ENCODE results near the gene ECD. TPM values are rescaled to one million over a fixed set of nuclear protein-coding genes. Genes with fewer than 3 reads are reported as not detected.

The ECD gene
- total and polyA plus RNA-seq, 4 donors: 9.9 to 25.8 (median 17.3) TPM

- WGBS, 2 donors: 83 to 90% methylated on average over 3 of the region's 3 CpGs
- H3K4me3 ChIP-seq (ENCODE audit: low read length in 2 of 2): no peak overlapping the region
Observed at GRCh38 chr10:73205081-73205480, 37.3 kb upstream of the ECD start.

GRCh38 chr10:73190188-73190587, 22.4 kb upstream of the ECD start:
- 96 to 97% methylated on average over 5 of the region's 5 CpGs for WGBS, 2 donors
- ATAC-seq (ENCODE audit: low FRiP score) (no peak), DNase-seq (no peak)
- no peaks in the 10 kb centered on the region for H3K9me3 ChIP-seq (ENCODE audit: control insufficient read depth, low read length)
- H3K36me3 ChIP-seq (ENCODE audit: control insufficient read depth in 1 of 2, insufficient read depth in 2 of 2, low read length in 1 of 2): peaks cover 0 to 2% of the 10 kb centered on the region in 2 donors
- intact Hi-C loops (cut with DNase I): no loop called here
- no peaks in the 10 kb centered on the region for H3K4me1 ChIP-seq (ENCODE audit: control insufficient read depth in 1 of 2, insufficient read depth in 2 of 2, low read length in 2 of 2)
- no peaks in the 10 kb centered on the region for H3K27me3 ChIP-seq (ENCODE audit: control insufficient read depth in 1 of 2, insufficient read depth in 2 of 2, low read length in 1 of 2)
- no peak overlapping the region for H3K27ac ChIP-seq (ENCODE audit: low read depth in 1 of 2, low read length in 2 of 2)
- no peak overlapping the region for H3K4me3 ChIP-seq (ENCODE audit: low read length in 2 of 2)

More at GRCh38 chr10:73205081-73205480, 37.3 kb upstream of the ECD start:
- Histone ChIP-seq H3K9me3 (ENCODE audit: control insufficient read depth, low read length) (no peaks in the 10 kb centered on the region), H3K36me3 (ENCODE audit: control insufficient read depth in 1 of 2, insufficient read depth in 2 of 2, low read length in 1 of 2) (no peaks in the 10 kb centered on the region), H3K27ac (ENCODE audit: low read depth in 1 of 2, low read length in 2 of 2) (no peak overlapping the region), H3K4me1 (ENCODE audit: control insufficient read depth in 1 of 2, insufficient read depth in 2 of 2, low read length in 2 of 2) (no peaks in the 10 kb centered on the region), H3K27me3 (ENCODE audit: control insufficient read depth in 1 of 2, insufficient read depth in 2 of 2, low read length in 1 of 2) (no peaks in the 10 kb centered on the region)
- intact Hi-C loops (cut with DNase I): no loop called here
- no peak for ATAC-seq (ENCODE audit: low FRiP score)
- no peak for DNase-seq

DNA sequence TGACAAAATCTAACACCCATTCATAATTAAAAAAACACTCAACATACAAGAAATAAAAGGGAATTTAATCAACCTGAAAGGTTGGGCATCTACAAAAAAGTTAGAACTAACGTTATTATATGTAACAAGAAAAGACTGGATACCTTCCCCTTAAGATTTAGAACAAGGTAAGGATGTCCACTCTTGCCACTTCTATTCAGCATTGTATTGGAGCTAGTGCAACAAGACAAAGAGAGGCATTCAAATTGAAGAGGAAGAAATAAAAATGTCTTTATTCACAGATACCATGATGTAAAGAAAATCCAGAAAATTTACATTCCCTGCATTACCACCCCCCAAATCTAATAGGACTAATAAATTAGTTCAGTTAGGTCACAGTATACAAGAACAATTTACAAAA, 18.5 kb upstream of the ECD start:
- Histone ChIP-seq H3K4me1 (ENCODE audit: control insufficient read depth in 1 of 2, insufficient read depth in 2 of 2, low read length in 2 of 2) (no peaks in the 10 kb centered on the region), H3K27ac (ENCODE audit: low read depth in 1 of 2, low read length in 2 of 2) (no peak overlapping the region), H3K36me3 (ENCODE audit: control insufficient read depth in 1 of 2, insufficient read depth in 2 of 2, low read length in 1 of 2) (peaks cover 0 to 3% of the 10 kb centered on the region in 2 donors), H3K27me3 (ENCODE audit: control insufficient read depth in 1 of 2, insufficient read depth in 2 of 2, low read length in 1 of 2) (no peaks in the 10 kb centered on the region), H3K9me3 (ENCODE audit: control insufficient read depth, low read length) (peaks cover 1% of the 10 kb centered on the region), H3K4me3 (ENCODE audit: low read length in 2 of 2) (no peak overlapping the region)
- ATAC-seq (ENCODE audit: low FRiP score): no peak
- 87 to 90% methylated on average over 1 of the region's 1 CpG for WGBS, 2 donors
- DNase-seq: no peak
- intact Hi-C loops (cut with DNase I): no loop called here

GRCh38 chr10:73183667-73184281, 16.0 kb upstream of the ECD start:
- 89 to 91% methylated on average over 3 of the region's 3 CpGs for whole genome bisulfite sequencing, 2 donors
- peaks cover 1% of the 10 kb centered on the region for H3K9me3 ChIP-seq (ENCODE audit: control insufficient read depth, low read length)
- no peak overlapping the region for H3K4me3 ChIP-seq (ENCODE audit: low read length in 2 of 2)
- H3K27ac ChIP-seq (ENCODE audit: low read depth in 1 of 2, low read length in 2 of 2): no peak overlapping the region
- no peak for DNase-seq
- peaks cover 0 to 4% of the 10 kb centered on the region in 2 donors for H3K36me3 ChIP-seq (ENCODE audit: control insufficient read depth in 1 of 2, insufficient read depth in 2 of 2, low read length in 1 of 2)
- H3K4me1 ChIP-seq (ENCODE audit: control insufficient read depth in 1 of 2, insufficient read depth in 2 of 2, low read length in 2 of 2): no peaks in the 10 kb centered on the region
- ATAC-seq (ENCODE audit: low FRiP score): no peak
- intact Hi-C loops (cut with DNase I): no loop called here
- no peaks in the 10 kb centered on the region for H3K27me3 ChIP-seq (ENCODE audit: control insufficient read depth in 1 of 2, insufficient read depth in 2 of 2, low read length in 1 of 2)

DNA sequence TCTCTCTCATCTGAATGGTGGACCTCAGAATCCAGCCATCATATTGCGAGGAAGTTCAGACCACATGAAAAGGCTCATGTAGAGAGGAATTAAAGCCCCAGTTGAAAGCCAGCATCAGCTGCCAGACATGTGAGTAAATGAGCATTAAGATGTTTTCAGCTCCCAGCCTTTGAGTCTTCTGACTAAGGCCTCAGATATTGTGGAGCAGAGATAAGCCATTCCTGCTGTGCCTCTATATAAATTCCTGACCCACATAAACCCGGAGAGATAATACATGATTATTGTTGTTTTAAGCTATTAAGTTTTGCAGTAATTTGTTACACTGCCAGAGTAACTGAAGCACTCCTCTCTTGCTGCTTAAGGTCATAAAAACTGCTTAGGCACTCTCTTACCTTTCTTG, 14.8 kb upstream of the ECD start:
- Histone ChIP-seq H3K4me1 (ENCODE audit: control insufficient read depth in 1 of 2, insufficient read depth in 2 of 2, low read length in 2 of 2) (no peaks in the 10 kb centered on the region), H3K36me3 (ENCODE audit: control insufficient read depth in 1 of 2, insufficient read depth in 2 of 2, low read length in 1 of 2) (peaks cover 0 to 4% of the 10 kb centered on the region in 2 donors), H3K9me3 (ENCODE audit: control insufficient read depth, low read length) (peaks cover 1% of the 10 kb centered on the region), H3K27ac (ENCODE audit: low read depth in 1 of 2, low read length in 2 of 2) (no peak overlapping the region), H3K27me3 (ENCODE audit: control insufficient read depth in 1 of 2, insufficient read depth in 2 of 2, low read length in 1 of 2) (no peaks in the 10 kb centered on the region), H3K4me3 (ENCODE audit: low read length in 2 of 2) (no peak overlapping the region)
- ATAC-seq (ENCODE audit: low FRiP score): no peak
- intact Hi-C loops (cut with DNase I): no loop called here
- WGBS, 2 donors: 76% methylated on average over 2 of the region's 2 CpGs
- no peak for DNase-seq

GRCh38 chr10:73174148-73174925, 6.5 kb upstream of the ECD start:
- no peaks in the 10 kb centered on the region for H3K27me3 ChIP-seq (ENCODE audit: control insufficient read depth in 1 of 2, insufficient read depth in 2 of 2, low read length in 1 of 2)
- H3K4me3 ChIP-seq (ENCODE audit: low read length in 2 of 2): no peak overlapping the region
- ATAC-seq (ENCODE audit: low FRiP score): no peak
- H3K4me1 ChIP-seq (ENCODE audit: control insufficient read depth in 1 of 2, insufficient read depth in 2 of 2, low read length in 2 of 2): no peaks in the 10 kb centered on the region
- no peak overlapping the region for H3K27ac ChIP-seq (ENCODE audit: low read depth in 1 of 2, low read length in 2 of 2)
- 94 to 97% methylated on average over 1 of the region's 1 CpG for WGBS, 2 donors
- intact Hi-C loops (cut with DNase I): no loop called here
- DNase-seq: no peak
- no peaks in the 10 kb centered on the region for H3K36me3 ChIP-seq (ENCODE audit: control insufficient read depth in 1 of 2, insufficient read depth in 2 of 2, low read length in 1 of 2)
- H3K9me3 ChIP-seq (ENCODE audit: control insufficient read depth, low read length): no peaks in the 10 kb centered on the region

DNA sequence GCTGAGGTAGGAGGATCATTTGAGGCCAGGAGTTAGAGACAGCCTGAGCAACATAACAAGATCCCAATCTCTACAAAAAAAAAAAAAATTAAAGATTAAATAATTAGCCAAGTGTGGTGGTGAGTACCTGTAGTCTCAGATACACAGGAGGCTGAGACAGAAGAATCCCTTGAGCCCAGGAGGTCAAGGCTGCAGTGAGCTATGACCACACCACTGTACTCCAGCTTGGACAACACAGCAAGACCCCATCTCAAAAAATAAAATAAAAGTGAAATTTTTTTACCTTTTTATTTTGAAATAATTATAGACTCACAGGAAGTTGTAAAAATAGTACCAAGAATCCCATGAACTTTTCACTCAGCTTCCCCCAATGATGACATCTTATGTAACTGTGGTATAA, 5.1 kb upstream of the ECD start:
- Histone ChIP-seq H3K4me1 (ENCODE audit: control insufficient read depth in 1 of 2, insufficient read depth in 2 of 2, low read length in 2 of 2) (no peaks in the 10 kb centered on the region), H3K4me3 (ENCODE audit: low read length in 2 of 2) (no peak overlapping the region), H3K9me3 (ENCODE audit: control insufficient read depth, low read length) (no peaks in the 10 kb centered on the region), H3K27me3 (ENCODE audit: control insufficient read depth in 1 of 2, insufficient read depth in 2 of 2, low read length in 1 of 2) (no peaks in the 10 kb centered on the region), H3K27ac (ENCODE audit: low read depth in 1 of 2, low read length in 2 of 2) (no peak overlapping the region), H3K36me3 (ENCODE audit: control insufficient read depth in 1 of 2, insufficient read depth in 2 of 2, low read length in 1 of 2) (no peaks in the 10 kb centered on the region)
- intact Hi-C loops (cut with DNase I): no loop called here
- ATAC-seq (ENCODE audit: low FRiP score): no peak
- no peak for DNase-seq

DNA sequence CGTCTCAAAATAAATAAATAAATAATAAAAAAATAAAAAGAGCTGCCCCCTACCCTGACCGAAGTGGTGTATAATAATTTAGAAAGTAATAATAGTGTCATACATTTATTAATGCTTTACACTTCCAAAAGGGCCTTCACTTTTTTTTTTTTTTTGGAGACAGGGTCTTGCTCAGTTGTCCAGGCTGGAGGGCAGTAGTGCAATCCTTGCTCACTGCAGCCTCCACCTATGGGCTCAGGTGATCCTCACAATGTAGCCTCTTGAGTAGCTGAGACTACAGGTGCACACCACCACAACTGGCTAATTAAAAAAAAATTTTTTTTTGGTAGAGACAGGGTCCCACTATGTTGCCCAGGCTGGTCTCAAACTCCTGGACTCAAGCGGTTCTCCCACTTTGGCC, 1.5 kb upstream of the ECD start:
- no peak overlapping the region for H3K4me3 ChIP-seq (ENCODE audit: low read length in 2 of 2)
- H3K9me3 ChIP-seq (ENCODE audit: control insufficient read depth, low read length): no peaks in the 10 kb centered on the region
- 91 to 95% methylated on average over 3 of the region's 3 CpGs for WGBS, 2 donors
- no peak for ATAC-seq (ENCODE audit: low FRiP score)
- H3K4me1 ChIP-seq (ENCODE audit: control insufficient read depth in 1 of 2, insufficient read depth in 2 of 2, low read length in 2 of 2): no peaks in the 10 kb centered on the region
- H3K36me3 ChIP-seq (ENCODE audit: control insufficient read depth in 1 of 2, insufficient read depth in 2 of 2, low read length in 1 of 2): no peaks in the 10 kb centered on the region
- no peak for DNase-seq
- intact Hi-C loops (cut with DNase I): loop anchor here (5.0 to 10.0 kb wide), 2 partner anchors 72 to 75 kb away; partner anchors contain the start of gene P4HA1 (in 2 of the 2)
- no peak overlapping the region for H3K27ac ChIP-seq (ENCODE audit: low read depth in 1 of 2, low read length in 2 of 2)
- no peaks in the 10 kb centered on the region for H3K27me3 ChIP-seq (ENCODE audit: control insufficient read depth in 1 of 2, insufficient read depth in 2 of 2, low read length in 1 of 2)

DNA sequence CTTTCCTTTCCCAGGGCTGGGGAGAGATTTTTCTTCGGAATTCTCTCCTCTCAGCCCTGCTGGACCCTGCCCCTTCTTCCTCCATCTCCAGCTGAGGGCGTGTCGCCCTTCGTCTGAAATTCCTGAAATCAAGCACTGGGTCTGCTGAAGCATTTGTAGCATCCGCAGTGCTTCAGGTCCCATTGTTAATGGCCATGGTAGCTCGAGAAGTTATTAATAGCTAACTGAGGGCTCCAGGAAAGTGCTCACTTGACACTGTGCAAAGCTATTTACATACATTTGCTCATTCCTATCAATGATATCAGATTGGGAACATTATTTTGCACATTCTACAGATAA, 626 bp upstream of the ECD start:
- no peak for ATAC-seq (ENCODE audit: low FRiP score)
- no peaks in the 10 kb centered on the region for H3K4me1 ChIP-seq (ENCODE audit: control insufficient read depth in 1 of 2, insufficient read depth in 2 of 2, low read length in 2 of 2)
- peak overlapping the region; percentile 49 to 77 for H3K27ac ChIP-seq (ENCODE audit: low read depth in 1 of 2, low read length in 2 of 2)

More for the DNA sequence above, 626 bp upstream of the ECD start:
- Histone ChIP-seq H3K36me3 (ENCODE audit: control insufficient read depth in 1 of 2, insufficient read depth in 2 of 2, low read length in 1 of 2) (no peaks in the 10 kb centered on the region), H3K9me3 (ENCODE audit: control insufficient read depth, low read length) (no peaks in the 10 kb centered on the region), H3K4me3 (ENCODE audit: low read length in 2 of 2) (peak overlapping the region; percentile 79 to 91), H3K27me3 (ENCODE audit: control insufficient read depth in 1 of 2, insufficient read depth in 2 of 2, low read length in 1 of 2) (no peaks in the 10 kb centered on the region)
- intact Hi-C loops (cut with DNase I): loop anchor here (5.0 to 10.0 kb wide), 2 partner anchors 71 to 74 kb away; partner anchors contain the start of gene P4HA1 (in 2 of the 2)
- no peak for DNase-seq
- WGBS, 2 donors: 0% methylated on average over 6 of the region's 6 CpGs

Data from aorta (tissue), 5 donors.